GM10266 (cell line): ENCODE measurements around the gene ADGRV1.

ENCODE experiments used
- DNase-seq: peaks from one replicate; pipeline ENCODE4 v3.0.0; 2012; ENCODE audit errors: extremely low spot score
- CTCF ChIP-seq: IDR thresholded peaks from 2 replicates; pipeline ENCODE4 v1.5.1; 2012; ENCODE audit warnings: mild to moderate bottlenecking, low read depth; ENCODE audit not compliant: control insufficient read depth, insufficient read depth; ENCODE audit errors: missing control alignments

Gene ADGRV1

DNA sequence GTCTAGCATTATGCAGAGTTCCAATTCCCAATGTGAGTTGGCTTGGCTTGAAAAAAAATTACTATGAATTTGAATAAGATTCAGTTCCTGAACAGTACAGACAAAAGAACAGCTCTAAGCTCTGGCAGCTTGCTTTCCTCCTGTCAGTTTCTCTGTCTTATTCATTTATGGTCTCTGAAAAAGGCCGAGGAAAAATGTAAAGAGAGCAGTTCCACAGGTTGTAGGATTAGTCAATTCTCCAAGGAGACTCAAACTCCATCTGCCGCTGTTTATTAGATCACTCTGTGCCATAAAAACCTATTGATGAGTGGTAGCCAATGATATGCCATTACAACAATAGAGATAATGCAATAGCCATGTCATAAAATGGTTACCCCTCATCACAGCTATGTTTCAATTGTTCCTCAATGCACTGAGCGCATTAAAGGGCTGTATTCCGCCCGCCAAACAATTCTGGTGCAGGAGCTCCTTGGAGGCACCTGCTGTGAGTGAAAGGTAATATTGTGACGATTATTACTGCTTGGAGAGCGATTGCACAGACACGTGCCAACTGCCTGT is 636.3 kb downstream of the ADGRV1 start:
- no peak for TF ChIP-seq CTCF
- no peak for DNase-seq

DNA sequence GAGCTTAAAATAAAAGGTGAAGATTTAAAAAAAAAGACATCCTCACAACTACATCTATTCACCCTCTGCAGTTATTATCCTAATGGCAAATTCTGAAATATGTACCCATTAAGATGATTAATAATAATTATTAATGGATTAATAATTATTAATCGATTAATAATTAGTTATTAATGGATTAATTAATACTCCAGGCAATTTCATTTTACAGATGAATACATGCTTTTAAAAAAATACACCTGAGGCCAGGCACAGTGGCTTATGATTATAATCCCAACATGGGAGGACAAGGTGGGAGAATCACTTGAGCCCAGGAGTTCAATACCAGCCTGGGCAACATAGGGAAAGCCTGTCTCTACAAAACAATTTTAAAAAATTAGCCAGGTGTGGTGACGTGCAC is 642.1 kb downstream of the ADGRV1 start:
- DNase-seq = no peak
- no peak for TF ChIP-seq CTCF

DNA sequence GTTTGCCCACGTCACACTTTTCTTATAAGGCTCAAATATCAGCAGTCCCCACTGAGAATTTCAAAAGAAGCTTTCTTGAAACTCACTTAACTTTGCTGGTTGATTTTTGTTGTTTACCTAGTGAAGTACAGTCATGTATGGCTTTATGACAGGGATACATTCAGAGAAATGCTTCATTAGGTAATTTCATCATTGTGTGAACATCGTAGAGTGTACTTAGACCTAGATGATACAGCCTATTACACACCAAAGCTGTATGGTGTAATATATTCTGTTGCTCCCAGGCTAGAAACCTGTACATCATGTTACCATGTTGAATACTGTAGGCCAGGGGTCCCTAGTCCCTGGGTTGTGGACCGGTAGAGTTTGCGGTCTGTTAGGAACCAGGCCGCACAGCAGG is 647.5 kb downstream of the ADGRV1 start:
- TF ChIP-seq CTCF = no peak
- DNase-seq = no peak

GRCh38 chr5:91206734-91207133 is 648.1 kb downstream of the ADGRV1 start:
- no peak for TF ChIP-seq CTCF

GRCh38 chr5:91207248-91207647 is 648.7 kb downstream of the ADGRV1 start:
- TF ChIP-seq CTCF = no peak
- no peak for DNase-seq

More at GRCh38 chr5:91206734-91207133, 648.1 kb downstream of the ADGRV1 start:
- DNase-seq = no peak

GRCh38 chr5:91211997-91212713 is 653.6 kb downstream of the ADGRV1 start:
- no peak for DNase-seq
- no peak for TF ChIP-seq CTCF

GRCh38 chr5:91212714-91213092 is 654.1 kb downstream of the ADGRV1 start:
- DNase-seq = no peak
- no peak for TF ChIP-seq CTCF
